Activated CD4-positive, alpha-beta T cell treated with anti-CD3 and anti-CD28 coated beads, Interleukin-2, amount 10 ng/mL, durations not matched to agents 7 days and 5 days (primary cell): ENCODE measurements around the gene STOM. TPM values are rescaled to one million over a fixed set of nuclear protein-coding genes. Genes with fewer than 3 reads are reported as not detected.

ENCODE experiments used
- CTCF ChIA-PET: fragments of 350-600 bp; sonication (Branson Sonifier 250); formaldehyde crosslinking; loops from one replicate; lab custom pipeline; 2021; ENCODE audit warnings: antibody characterized with exemption; lab: Charles Lee
- POLR2A ChIA-PET: fragments of 350-600 bp; sonication (Branson Sonifier 250); formaldehyde crosslinking; loops from one replicate; lab custom pipeline; 2021; ENCODE audit warnings: antibody characterized with exemption; lab: Charles Lee
- DNase-seq: peaks from one replicate; pipeline ENCODE4 v3.0.0-alpha.2; 2020
- H3K27ac Mint-ChIP-seq: one replicate; pipeline ENCODE4 v1.8.0; 2021; ENCODE audit warnings: mild to moderate bottlenecking, moderate library complexity, mixed read lengths
- H3K27me3 Mint-ChIP-seq: one replicate; pipeline ENCODE4 v1.8.0; 2021; ENCODE audit warnings: mixed read lengths
- H3K36me3 Mint-ChIP-seq: one replicate; pipeline ENCODE4 v1.8.0; 2021; ENCODE audit warnings: low read depth, mixed read lengths
- H3K4me1 Mint-ChIP-seq: one replicate; pipeline ENCODE4 v1.8.0; 2021; ENCODE audit warnings: mixed read lengths
- H3K4me3 Mint-ChIP-seq: one replicate; pipeline ENCODE4 v1.8.0; 2021; ENCODE audit warnings: mild to moderate bottlenecking, moderate library complexity, mixed read lengths
- H3K9me3 Mint-ChIP-seq: one replicate; pipeline ENCODE4 v1.8.0; 2021; ENCODE audit warnings: mixed read lengths
- total RNA-seq, 2 experiments: library from RNA; stranded (reverse); gene quantifications; one replicate each; pipeline ENCODE4 v1.2.3, GENCODE V29; 2021

The STOM gene
- total RNA-seq, 2 experiments from 2014 or later: 35.5 to 48.1 TPM

- no peak for DNase-seq
- POLR2A ChIA-PET: no interaction called here
- Mint-ChIP-seq H3K27ac (no peak overlapping the region), H3K4me3 (peak overlapping the region; percentile 79), H3K27me3 (no peaks in the 10 kb centered on the region), H3K36me3 (peaks cover 9% of the 10 kb centered on the region), H3K4me1 (peaks cover 43% of the 10 kb centered on the region), H3K9me3 (peaks cover 4% of the 10 kb centered on the region)
- CTCF ChIA-PET: interaction anchor here (1.8 kb wide), 1 partner anchor 48 kb away, joined by 6 read pairs; no protein-coding TSS in a partner anchor
Measured at GRCh38 chr9:121367306-121368137, 2.5 kb downstream of the STOM start.

- no peak overlapping the region for H3K4me3 Mint-ChIP-seq
- ChIA-PET CTCF (interaction anchor here (1.8 kb wide), 1 partner anchor 47 kb away, joined by 6 read pairs; no protein-coding TSS in a partner anchor), POLR2A (no interaction called here)
- H3K9me3 Mint-ChIP-seq: peaks cover 4% of the 10 kb centered on the region
- peaks cover 44% of the 10 kb centered on the region for H3K4me1 Mint-ChIP-seq
- no peak overlapping the region for H3K27ac Mint-ChIP-seq
- peaks cover 10% of the 10 kb centered on the region for H3K36me3 Mint-ChIP-seq
- DNase-seq: no peak
- H3K27me3 Mint-ChIP-seq: no peaks in the 10 kb centered on the region
Measured at GRCh38 chr9:121366611-121367192, 3.3 kb downstream of the STOM start.

- POLR2A ChIA-PET: no interaction called here
- H3K4me3 Mint-ChIP-seq: no peak overlapping the region
Measured at GRCh38 chr9:121365564-121365963, 4.5 kb downstream of the STOM start.

GRCh38 chr9:121364886-121365285 lies 5.2 kb downstream of the STOM start:
- Mint-ChIP-seq H3K27me3 (no peaks in the 10 kb centered on the region), H3K4me1 (peaks cover 42% of the 10 kb centered on the region), H3K36me3 (peaks cover 14% of the 10 kb centered on the region), H3K27ac (no peak overlapping the region), H3K9me3 (no peaks in the 10 kb centered on the region), H3K4me3 (no peak overlapping the region)
- no peak for DNase-seq
- CTCF ChIA-PET: interaction anchor here (0.5 to 1.6 kb wide), 3 partner anchors 11 to 45 kb away, joined by 5 to 7 read pairs (median 6); no protein-coding TSS in a partner anchor
- POLR2A ChIA-PET: no interaction called here

More at GRCh38 chr9:121365564-121365963, 4.5 kb downstream of the STOM start:
- H3K27ac Mint-ChIP-seq: no peak overlapping the region
- no peak for DNase-seq
- H3K4me1 Mint-ChIP-seq: peaks cover 42% of the 10 kb centered on the region
- H3K36me3 Mint-ChIP-seq: peaks cover 13% of the 10 kb centered on the region
- CTCF ChIA-PET: interaction anchor here (0.9 kb wide), 1 partner anchor 46 kb away, joined by 7 read pairs; no protein-coding TSS in a partner anchor
- peaks cover 3% of the 10 kb centered on the region for H3K9me3 Mint-ChIP-seq
- H3K27me3 Mint-ChIP-seq: no peaks in the 10 kb centered on the region

GRCh38 chr9:121364077-121364476 lies 6.0 kb downstream of the STOM start:
- Mint-ChIP-seq H3K4me1 (peaks cover 44% of the 10 kb centered on the region), H3K27me3 (no peaks in the 10 kb centered on the region), H3K27ac (no peak overlapping the region), H3K9me3 (no peaks in the 10 kb centered on the region), H3K36me3 (peaks cover 15% of the 10 kb centered on the region), H3K4me3 (no peak overlapping the region)
- ChIA-PET POLR2A (no interaction called here), CTCF (interaction anchor here (0.9 to 1.6 kb wide), 4 partner anchors 9 to 44 kb away, joined by 3 to 6 read pairs (median 4); no protein-coding TSS in a partner anchor)
- no peak for DNase-seq

GRCh38 chr9:121363622-121363961 lies 6.5 kb downstream of the STOM start:
- Mint-ChIP-seq H3K27me3 (no peaks in the 10 kb centered on the region), H3K27ac (no peak overlapping the region), H3K4me1 (peaks cover 44% of the 10 kb centered on the region), H3K36me3 (peaks cover 15% of the 10 kb centered on the region), H3K9me3 (no peaks in the 10 kb centered on the region), H3K4me3 (no peak overlapping the region)
- POLR2A ChIA-PET: no interaction called here
- CTCF ChIA-PET: interaction anchor here (0.9 to 1.6 kb wide), 4 partner anchors 8 to 43 kb away, joined by 3 to 6 read pairs (median 4); no protein-coding TSS in a partner anchor
- DNase-seq: no peak

GRCh38 chr9:121362813-121363621 lies 7.0 kb downstream of the STOM start:
- POLR2A ChIA-PET: no interaction called here

GRCh38 chr9:121360601-121361374 lies 9.3 kb downstream of the STOM start:
- Mint-ChIP-seq H3K4me1 (peaks cover 48% of the 10 kb centered on the region), H3K4me3 (no peak overlapping the region), H3K9me3 (no peaks in the 10 kb centered on the region), H3K27me3 (no peaks in the 10 kb centered on the region), H3K27ac (no peak overlapping the region), H3K36me3 (peaks cover 21% of the 10 kb centered on the region)
- ChIA-PET POLR2A (no interaction called here), CTCF (interaction anchor here (0.6 to 0.7 kb wide), 3 partner anchors 13 to 44 kb away, joined by 3 read pairs; no protein-coding TSS in a partner anchor)
- DNase-seq: no peak

More at GRCh38 chr9:121362813-121363621, 7.0 kb downstream of the STOM start:
- Mint-ChIP-seq H3K4me3 (no peak overlapping the region), H3K9me3 (no peaks in the 10 kb centered on the region), H3K36me3 (peaks cover 15% of the 10 kb centered on the region), H3K27me3 (no peaks in the 10 kb centered on the region), H3K27ac (no peak overlapping the region), H3K4me1 (peaks cover 44% of the 10 kb centered on the region)
- CTCF ChIA-PET: interaction anchor here (1.1 to 1.6 kb wide), 4 partner anchors 8 to 43 kb away, joined by 4 to 6 read pairs (median 5); no protein-coding TSS in a partner anchor
- no peak for DNase-seq

GRCh38 chr9:121359351-121360294 lies 10.4 kb downstream of the STOM start:
- Mint-ChIP-seq H3K4me1 (peaks cover 47% of the 10 kb centered on the region), H3K27me3 (no peaks in the 10 kb centered on the region), H3K36me3 (peaks cover 16% of the 10 kb centered on the region), H3K9me3 (no peaks in the 10 kb centered on the region), H3K4me3 (no peak overlapping the region), H3K27ac (no peak overlapping the region)
- DNase-seq: no peak
- POLR2A ChIA-PET: no interaction called here
- CTCF ChIA-PET: interaction anchor here (1.3 kb wide), 1 partner anchor 40 kb away, joined by 3 read pairs; no protein-coding TSS in a partner anchor

GRCh38 chr9:121358751-121359150 lies 11.3 kb downstream of the STOM start:
- Mint-ChIP-seq H3K27me3 (no peaks in the 10 kb centered on the region), H3K4me1 (peaks cover 51% of the 10 kb centered on the region), H3K36me3 (peaks cover 19% of the 10 kb centered on the region), H3K4me3 (peak overlapping the region; percentile 24), H3K27ac (peak overlapping the region; percentile 73), H3K9me3 (no peaks in the 10 kb centered on the region)
- ChIA-PET POLR2A (no interaction called here), CTCF (interaction anchor here (0.9 to 1.3 kb wide), 3 partner anchors 9 to 39 kb away, joined by 3 read pairs; no protein-coding TSS in a partner anchor)
- DNase-seq: no peak

- H3K27me3 Mint-ChIP-seq: no peaks in the 10 kb centered on the region
- peaks cover 61% of the 10 kb centered on the region for H3K4me1 Mint-ChIP-seq
- CTCF ChIA-PET: no interaction called here
- H3K9me3 Mint-ChIP-seq: no peaks in the 10 kb centered on the region
- H3K4me3 Mint-ChIP-seq: no peak overlapping the region
- H3K27ac Mint-ChIP-seq: peak overlapping the region; percentile 17
- DNase-seq: no peak
- peaks cover 25% of the 10 kb centered on the region for H3K36me3 Mint-ChIP-seq
- POLR2A ChIA-PET: no interaction called here
Measured at GRCh38 chr9:121357011-121357410, 13.0 kb downstream of the STOM start.
